ENCODE data around the gene ZNF423.

DNA sequence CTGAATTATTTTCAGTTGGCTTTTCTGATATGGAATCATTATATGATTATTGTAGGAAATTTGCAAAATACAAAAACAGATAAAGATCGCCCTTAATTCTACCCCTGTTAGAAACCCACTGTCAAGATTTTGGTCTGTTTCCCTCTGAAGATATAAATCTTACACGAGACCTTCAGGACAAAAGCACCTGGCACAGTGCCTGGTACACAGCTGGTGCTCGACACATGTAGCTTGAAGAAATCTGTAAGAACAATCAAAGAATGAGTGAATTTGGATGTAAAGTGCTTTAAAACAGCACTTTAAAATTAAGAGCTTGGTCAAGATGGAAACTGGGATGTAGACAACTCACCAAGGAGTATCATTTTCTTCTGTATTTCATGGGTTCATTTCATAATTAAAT, 301.2 kb downstream of the ZNF423 start:
- no peak for TF ChIP-seq EZH2 (IDR thresholded peaks at IDR 0.05; ENCODE audit: borderline replicate concordance, low read length)
- TF ChIP-seq, protein P1, sequence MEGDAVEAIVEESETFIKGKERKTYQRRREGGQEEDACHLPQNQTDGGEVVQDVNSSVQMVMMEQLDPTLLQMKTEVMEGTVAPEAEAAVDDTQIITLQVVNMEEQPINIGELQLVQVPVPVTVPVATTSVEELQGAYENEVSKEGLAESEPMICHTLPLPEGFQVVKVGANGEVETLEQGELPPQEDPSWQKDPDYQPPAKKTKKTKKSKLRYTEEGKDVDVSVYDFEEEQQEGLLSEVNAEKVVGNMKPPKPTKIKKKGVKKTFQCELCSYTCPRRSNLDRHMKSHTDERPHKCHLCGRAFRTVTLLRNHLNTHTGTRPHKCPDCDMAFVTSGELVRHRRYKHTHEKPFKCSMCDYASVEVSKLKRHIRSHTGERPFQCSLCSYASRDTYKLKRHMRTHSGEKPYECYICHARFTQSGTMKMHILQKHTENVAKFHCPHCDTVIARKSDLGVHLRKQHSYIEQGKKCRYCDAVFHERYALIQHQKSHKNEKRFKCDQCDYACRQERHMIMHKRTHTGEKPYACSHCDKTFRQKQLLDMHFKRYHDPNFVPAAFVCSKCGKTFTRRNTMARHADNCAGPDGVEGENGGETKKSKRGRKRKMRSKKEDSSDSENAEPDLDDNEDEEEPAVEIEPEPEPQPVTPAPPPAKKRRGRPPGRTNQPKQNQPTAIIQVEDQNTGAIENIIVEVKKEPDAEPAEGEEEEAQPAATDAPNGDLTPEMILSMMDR (IDR thresholded peaks at IDR 0.05; ENCODE audit: low read length) = no peak
